ENCODE results near the gene MED29. TPM values are rescaled to one million over a fixed set of nuclear protein-coding genes. Genes with fewer than 3 reads are reported as not detected.
A peak's percentile ranks its signal among the peaks of the same experiment; 100 is the strongest.

Gene MED29
- total and polyA plus RNA-seq, 10 of the 15 experiments (the other 5 are each of a cell fraction or from before 2014, with no cell fraction given): 3.2 to 36.6 (median 22.8) TPM

DNA sequence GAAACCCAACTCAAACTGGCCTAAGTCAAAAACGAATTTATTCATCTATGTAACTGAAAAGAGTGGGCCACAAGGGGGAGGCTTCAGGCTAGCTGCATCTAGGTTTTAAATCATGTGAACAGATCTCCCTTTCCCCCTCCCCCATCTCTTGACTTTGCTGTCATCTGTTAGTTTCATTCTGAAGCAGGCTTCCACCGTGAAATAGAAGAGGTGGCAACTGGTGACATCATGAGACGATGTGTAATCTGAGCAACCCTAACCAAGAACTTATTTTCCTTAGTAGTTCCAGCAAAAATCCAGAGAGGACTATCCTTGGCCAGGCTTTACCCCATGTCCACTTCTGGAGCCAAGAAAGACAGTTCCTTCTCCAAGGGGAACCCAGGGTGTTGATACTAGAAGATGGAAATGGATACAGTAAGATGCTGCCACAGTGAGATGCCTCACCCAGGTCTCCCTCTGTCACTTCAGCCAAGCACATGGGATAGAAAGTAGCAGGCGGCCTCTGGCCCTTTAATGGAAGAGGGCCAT is 39.6 kb upstream of the MED29 start (continued):
- TF ChIP-seq, protein P1, sequence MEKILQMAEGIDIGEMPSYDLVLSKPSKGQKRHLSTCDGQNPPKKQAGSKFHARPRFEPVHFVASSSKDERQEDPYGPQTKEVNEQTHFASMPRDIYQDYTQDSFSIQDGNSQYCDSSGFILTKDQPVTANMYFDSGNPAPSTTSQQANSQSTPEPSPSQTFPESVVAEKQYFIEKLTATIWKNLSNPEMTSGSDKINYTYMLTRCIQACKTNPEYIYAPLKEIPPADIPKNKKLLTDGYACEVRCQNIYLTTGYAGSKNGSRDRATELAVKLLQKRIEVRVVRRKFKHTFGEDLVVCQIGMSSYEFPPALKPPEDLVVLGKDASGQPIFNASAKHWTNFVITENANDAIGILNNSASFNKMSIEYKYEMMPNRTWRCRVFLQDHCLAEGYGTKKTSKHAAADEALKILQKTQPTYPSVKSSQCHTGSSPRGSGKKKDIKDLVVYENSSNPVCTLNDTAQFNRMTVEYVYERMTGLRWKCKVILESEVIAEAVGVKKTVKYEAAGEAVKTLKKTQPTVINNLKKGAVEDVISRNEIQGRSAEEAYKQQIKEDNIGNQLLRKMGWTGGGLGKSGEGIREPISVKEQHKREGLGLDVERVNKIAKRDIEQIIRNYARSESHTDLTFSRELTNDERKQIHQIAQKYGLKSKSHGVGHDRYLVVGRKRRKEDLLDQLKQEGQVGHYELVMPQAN (conservative IDR thresholded peaks at IDR 0.05): no peak
- TF ChIP-seq RCOR1 (conservative IDR thresholded peaks at IDR 0.05; ENCODE audit: low read depth, low read length) (no peak), MTA3 (IDR thresholded peaks at IDR 0.05; ENCODE audit: borderline replicate concordance, low read length) (no peak), PAX5 (IDR thresholded peaks at IDR 0.05; ENCODE audit: borderline replicate concordance, low read depth, low read length) (0 out of 2 replicates have a peak, but pooled peaks have one; percentile 39), ATF7 (IDR thresholded peaks at IDR 0.05; ENCODE audit: low read depth) (peak; percentile 82), SIX5 (IDR thresholded peaks at IDR 0.05; ENCODE audit: low read depth, low read length, severe bottlenecking) (no peak), IRF5 (IDR thresholded peaks at IDR 0.05; ENCODE audit: borderline replicate concordance) (no peak), CREB1 (IDR thresholded peaks at IDR 0.05; ENCODE audit: low read depth) (peak; percentile 95), RAD51 (IDR thresholded peaks at IDR 0.05) (peak; percentile 56), EP300 (IDR thresholded peaks at IDR 0.05; ENCODE audit: borderline replicate concordance in 1 of 2, control insufficient read depth in 1 of 2, low read depth in 2 of 2, low read length in 2 of 2) (no peak; a peak in 1 of 4 replicates), ZBTB4 (CRISPR knock-in tag; IDR thresholded peaks at IDR 0.05) (no peak), BCLAF1 (IDR thresholded peaks at IDR 0.05) (no peak), SREBF1 (IDR thresholded peaks at IDR 0.05; ENCODE audit: low read length) (peak; percentile 75), LARP7 (IDR thresholded peaks at IDR 0.05) (no peak)
- TF ChIP-seq, protein P2, sequence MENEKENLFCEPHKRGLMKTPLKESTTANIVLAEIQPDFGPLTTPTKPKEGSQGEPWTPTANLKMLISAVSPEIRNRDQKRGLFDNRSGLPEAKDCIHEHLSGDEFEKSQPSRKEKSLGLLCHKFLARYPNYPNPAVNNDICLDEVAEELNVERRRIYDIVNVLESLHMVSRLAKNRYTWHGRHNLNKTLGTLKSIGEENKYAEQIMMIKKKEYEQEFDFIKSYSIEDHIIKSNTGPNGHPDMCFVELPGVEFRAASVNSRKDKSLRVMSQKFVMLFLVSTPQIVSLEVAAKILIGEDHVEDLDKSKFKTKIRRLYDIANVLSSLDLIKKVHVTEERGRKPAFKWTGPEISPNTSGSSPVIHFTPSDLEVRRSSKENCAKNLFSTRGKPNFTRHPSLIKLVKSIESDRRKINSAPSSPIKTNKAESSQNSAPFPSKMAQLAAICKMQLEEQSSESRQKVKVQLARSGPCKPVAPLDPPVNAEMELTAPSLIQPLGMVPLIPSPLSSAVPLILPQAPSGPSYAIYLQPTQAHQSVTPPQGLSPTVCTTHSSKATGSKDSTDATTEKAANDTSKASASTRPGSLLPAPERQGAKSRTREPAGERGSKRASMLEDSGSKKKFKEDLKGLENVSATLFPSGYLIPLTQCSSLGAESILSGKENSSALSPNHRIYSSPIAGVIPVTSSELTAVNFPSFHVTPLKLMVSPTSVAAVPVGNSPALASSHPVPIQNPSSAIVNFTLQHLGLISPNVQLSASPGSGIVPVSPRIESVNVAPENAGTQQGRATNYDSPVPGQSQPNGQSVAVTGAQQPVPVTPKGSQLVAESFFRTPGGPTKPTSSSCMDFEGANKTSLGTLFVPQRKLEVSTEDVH (IDR thresholded peaks at IDR 0.05; ENCODE audit: low read depth, partially characterized antibody): no peak
- TF ChIP-seq, protein P3, sequence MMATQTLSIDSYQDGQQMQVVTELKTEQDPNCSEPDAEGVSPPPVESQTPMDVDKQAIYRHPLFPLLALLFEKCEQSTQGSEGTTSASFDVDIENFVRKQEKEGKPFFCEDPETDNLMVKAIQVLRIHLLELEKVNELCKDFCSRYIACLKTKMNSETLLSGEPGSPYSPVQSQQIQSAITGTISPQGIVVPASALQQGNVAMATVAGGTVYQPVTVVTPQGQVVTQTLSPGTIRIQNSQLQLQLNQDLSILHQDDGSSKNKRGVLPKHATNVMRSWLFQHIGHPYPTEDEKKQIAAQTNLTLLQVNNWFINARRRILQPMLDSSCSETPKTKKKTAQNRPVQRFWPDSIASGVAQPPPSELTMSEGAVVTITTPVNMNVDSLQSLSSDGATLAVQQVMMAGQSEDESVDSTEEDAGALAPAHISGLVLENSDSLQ (IDR thresholded peaks at IDR 0.05): no peak

Data from GM12878 (cell line).